PC-3 (cell line): Measurements from ENCODE around the gene ROCK2. TPM values are rescaled to one million over a fixed set of nuclear protein-coding genes. Genes with fewer than 3 reads are reported as not detected.
A peak's percentile ranks its signal among the peaks of the same experiment; 100 is the strongest.

Source experiments
- ATAC-seq: fragments of 200-7000 bp; cut with Tn5 transposase; 2 replicates; pipeline ENCODE4 v1.9.1; 2020; ENCODE audit warnings: mild to moderate bottlenecking, moderate library complexity
- BruUV-seq: library from RNA; stranded (reverse); fragments of 400-500 nt; replicated peaks from 2 replicates; lab custom pipeline; 2021; lab: Mats Ljungman, UMichigan
- CTCF ChIA-PET: fragments of 300-600 bp; sonication (Branson Sonifier 250); formaldehyde crosslinking; loops from one replicate; lab custom pipeline; 2022; ENCODE audit warnings: antibody characterized with exemption; lab: Charles Lee
- POLR2A ChIA-PET: fragments of 300-600 bp; sonication (Branson Sonifier 250); formaldehyde crosslinking; loops from one replicate; lab custom pipeline; 2022; ENCODE audit warnings: antibody characterized with exemption; ENCODE audit not compliant: unreplicated experiment; lab: Charles Lee
- DNase-seq: peaks from one replicate; pipeline ENCODE4 v3.0.0-alpha.2; 2015
- H2AFZ ChIP-seq: fragments of 300-600 bp; sonication (generic); 2 replicates; pipeline ENCODE4 v1.6.0; 2016; ENCODE audit warnings: antibody characterized with exemption, low read length
- H3F3A ChIP-seq: fragments of 300-600 bp; sonication (generic); one replicate; pipeline ENCODE4 v1.6.0; 2017; ENCODE audit warnings: antibody characterized with exemption, low read length, control low read depth, mild to moderate bottlenecking; ENCODE audit not compliant: unreplicated experiment
- H3K27ac ChIP-seq: fragments of 300-600 bp; sonication (generic); 2 replicates; pipeline ENCODE4 v1.5.1; 2016; ENCODE audit warnings: mild to moderate bottlenecking, low read length
- H3K27me3 ChIP-seq: fragments of 300-600 bp; sonication (generic); 2 replicates; pipeline ENCODE4 v1.6.1; 2016; ENCODE audit warnings: low read length, mixed read lengths
- H3K36me3 ChIP-seq: fragments of 300-600 bp; sonication (generic); 2 replicates; pipeline ENCODE4 v1.6.1; 2016; ENCODE audit warnings: low read depth, mixed run types, low read length, mixed read lengths
- H3K4me1 ChIP-seq: fragments of 300-600 bp; sonication (generic); 2 replicates; pipeline ENCODE4 v1.5.1; 2016; ENCODE audit warnings: low read length; ENCODE audit not compliant: insufficient read depth
- H3K4me2 ChIP-seq: fragments of 300-600 bp; sonication (generic); 2 replicates; pipeline ENCODE4 v1.6.0; 2016; ENCODE audit warnings: low read length
- H3K4me3 ChIP-seq: fragments of 300-600 bp; sonication (generic); 2 replicates; pipeline ENCODE4 v1.5.1; 2016; ENCODE audit warnings: mild to moderate bottlenecking, low read length, mixed read lengths
- H3K79me2 ChIP-seq: fragments of 300-600 bp; sonication (generic); 2 replicates; pipeline ENCODE4 v1.6.1; 2017; ENCODE audit warnings: low read length, mixed read lengths
- H3K9ac ChIP-seq: fragments of 300-600 bp; sonication (generic); 2 replicates; pipeline ENCODE4 v1.6.0; 2016; ENCODE audit warnings: mild to moderate bottlenecking, low read length
- H3K9me2 ChIP-seq: fragments of 300-600 bp; sonication (generic); replicated peaks from 2 replicates; pipeline ENCODE4 v1.6.1; 2016; ENCODE audit warnings: mixed run types, low read length, mixed read lengths
- H3K9me3 ChIP-seq: fragments of 300-600 bp; sonication (generic); 2 replicates; pipeline ENCODE4 v1.6.1; 2016; ENCODE audit warnings: low read length, mixed read lengths
- H4K20me1 ChIP-seq: fragments of 300-600 bp; sonication (generic); 2 replicates; pipeline ENCODE4 v1.6.1; 2016; ENCODE audit warnings: low read length, mixed read lengths
- EZH2 ChIP-seq: fragments of 300-600 bp; sonication (generic); IDR thresholded peaks from one replicate; pipeline ENCODE4 v1.6.1; 2017; ENCODE audit warnings: antibody characterized with exemption, mild to moderate bottlenecking, low read length; ENCODE audit not compliant: unreplicated experiment
- EZH2phosphoT487 ChIP-seq: fragments of 300-600 bp; sonication (generic); IDR thresholded peaks from 2 replicates; pipeline ENCODE4 v1.6.1; 2018; ENCODE audit warnings: mild to moderate bottlenecking, antibody characterized with exemption, low read length, borderline replicate concordance
- intact Hi-C: fragments of 100-400 bp; cut with micrococcal nuclease; formaldehyde crosslinking; loops from 2 replicates; pipeline ENCODE4 v1.9.0; 2023
- total RNA-seq: library from RNA; depleted of rRNA; stranded (reverse); fragments of >200 nt; gene quantifications from 2 replicates; pipeline ENCODE4 v1.2.3, GENCODE V29; 2014
- TF ChIP-seq, protein P1 (sequence below): fragments of 300-600 bp; sonication (generic); conservative IDR thresholded peaks from 2 replicates; pipeline ENCODE4 v1.5.1; 2017; ENCODE audit warnings: antibody characterized with exemption, low read depth, mild to moderate bottlenecking, low read length

Gene ROCK2
- total RNA-seq, 1 experiment from 2014 or later = 35.3 TPM

DNA sequence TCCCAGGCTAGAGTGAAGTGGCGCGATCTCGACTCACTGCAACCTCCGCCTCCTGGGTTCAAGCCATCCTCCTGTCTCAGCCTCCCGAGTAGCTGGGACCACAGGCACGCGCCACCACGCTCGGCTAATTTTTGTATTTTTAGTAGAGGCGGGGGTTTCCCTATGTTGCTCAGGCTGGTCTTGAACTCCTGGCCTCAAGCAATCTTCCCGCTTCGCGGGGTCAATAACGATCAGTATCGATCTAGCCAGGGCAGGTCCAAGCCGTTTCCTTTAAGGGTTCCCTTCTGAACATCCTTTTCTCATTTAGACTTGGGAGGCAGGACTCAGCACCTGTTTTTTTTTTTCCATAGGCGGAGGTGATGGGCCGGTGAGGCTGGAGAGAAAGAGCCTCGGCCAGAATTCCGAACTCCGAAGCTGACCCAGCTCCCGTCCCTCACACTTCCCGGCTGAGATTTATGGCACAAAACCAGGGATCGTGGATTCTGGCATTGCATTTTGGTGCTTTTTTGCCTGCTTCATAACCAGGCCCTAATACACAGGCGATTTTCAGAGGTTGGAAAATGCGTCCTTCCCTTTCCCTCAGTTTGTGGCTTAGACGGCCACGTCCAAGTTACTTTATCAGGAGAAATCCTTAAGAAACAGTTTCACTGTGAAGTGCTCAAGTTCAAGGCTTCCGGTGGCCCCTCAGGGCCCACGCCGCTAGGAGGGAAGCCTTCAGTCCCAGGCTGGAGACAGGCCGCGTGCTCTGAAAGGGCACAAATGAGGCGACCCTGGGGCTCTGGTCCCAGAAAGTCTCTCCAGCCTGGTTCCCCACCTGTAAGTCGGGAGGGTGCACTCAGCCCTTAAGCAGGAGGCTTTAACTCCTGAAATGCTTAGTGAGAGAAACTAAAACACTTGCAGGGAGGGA lies 190.2 kb downstream of the ROCK2 start:
- peak overlapping the region; percentile 83 for H3K27ac ChIP-seq
- H3K4me1 ChIP-seq = peaks cover 12% of the 10 kb centered on the region
- peak overlapping the region; percentile 68 for H3K4me3 ChIP-seq
- H3K9ac ChIP-seq = peak overlapping the region; percentile 80
- H4K20me1 ChIP-seq = no peaks in the 10 kb centered on the region
- ATAC-seq = peak; percentile 2
- H3K27me3 ChIP-seq = no peaks in the 10 kb centered on the region
- H3K4me2 ChIP-seq = peak overlapping the region; percentile 90
- TSS peak; percentile 99 for BruUV-seq
- TF ChIP-seq EZH2phosphoT487 (no peak), EZH2 (no peak)
- TF ChIP-seq, protein P1, sequence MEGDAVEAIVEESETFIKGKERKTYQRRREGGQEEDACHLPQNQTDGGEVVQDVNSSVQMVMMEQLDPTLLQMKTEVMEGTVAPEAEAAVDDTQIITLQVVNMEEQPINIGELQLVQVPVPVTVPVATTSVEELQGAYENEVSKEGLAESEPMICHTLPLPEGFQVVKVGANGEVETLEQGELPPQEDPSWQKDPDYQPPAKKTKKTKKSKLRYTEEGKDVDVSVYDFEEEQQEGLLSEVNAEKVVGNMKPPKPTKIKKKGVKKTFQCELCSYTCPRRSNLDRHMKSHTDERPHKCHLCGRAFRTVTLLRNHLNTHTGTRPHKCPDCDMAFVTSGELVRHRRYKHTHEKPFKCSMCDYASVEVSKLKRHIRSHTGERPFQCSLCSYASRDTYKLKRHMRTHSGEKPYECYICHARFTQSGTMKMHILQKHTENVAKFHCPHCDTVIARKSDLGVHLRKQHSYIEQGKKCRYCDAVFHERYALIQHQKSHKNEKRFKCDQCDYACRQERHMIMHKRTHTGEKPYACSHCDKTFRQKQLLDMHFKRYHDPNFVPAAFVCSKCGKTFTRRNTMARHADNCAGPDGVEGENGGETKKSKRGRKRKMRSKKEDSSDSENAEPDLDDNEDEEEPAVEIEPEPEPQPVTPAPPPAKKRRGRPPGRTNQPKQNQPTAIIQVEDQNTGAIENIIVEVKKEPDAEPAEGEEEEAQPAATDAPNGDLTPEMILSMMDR = no peak
- no peaks in the 10 kb centered on the region for H3K9me3 ChIP-seq
- no peak for DNase-seq
- H3K36me3 ChIP-seq = no peaks in the 10 kb centered on the region
- POLR2A ChIA-PET = no interaction called here
- CTCF ChIA-PET = interaction anchor here (0.6 kb wide), 1 partner anchor 9 kb away, joined by 3 read pairs; no protein-coding TSS in a partner anchor
- H3K79me2 ChIP-seq = no peaks in the 10 kb centered on the region
- H2AFZ ChIP-seq = peak overlapping the region; percentile 95
- no peaks in the 10 kb centered on the region for H3F3A ChIP-seq
- no peaks in the 10 kb centered on the region for H3K9me2 ChIP-seq
- intact Hi-C loops = loop anchor here (2.0 to 10.0 kb wide), 3 partner anchors 21 to 191 kb away; partner anchors contain the start of gene ROCK2

DNA sequence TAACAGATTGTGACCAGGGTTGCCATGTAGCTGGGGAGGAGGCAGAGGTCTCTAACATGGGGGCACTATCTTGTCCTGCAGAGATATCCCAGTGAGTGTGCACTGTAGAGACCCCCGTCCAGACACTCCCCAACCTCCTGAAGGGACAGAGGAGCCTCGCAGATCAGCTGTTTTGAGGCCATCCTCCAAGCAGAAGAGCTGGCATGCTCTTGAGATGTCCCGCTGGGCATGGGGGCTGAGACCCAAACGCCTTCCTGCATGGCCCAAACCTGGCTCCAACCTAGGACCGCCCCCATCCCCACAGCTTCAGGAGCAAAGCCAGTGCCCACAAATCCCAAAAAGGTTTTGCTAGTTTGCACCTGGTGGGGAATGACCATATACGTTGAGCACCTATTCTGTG lies 191.8 kb downstream of the ROCK2 start:
- Histone ChIP-seq H3K27me3 (no peaks in the 10 kb centered on the region), H3K36me3 (no peaks in the 10 kb centered on the region), H3K27ac (no peak overlapping the region), H2AFZ (no peak overlapping the region), H3K9ac (no peak overlapping the region), H4K20me1 (no peaks in the 10 kb centered on the region), H3F3A (no peaks in the 10 kb centered on the region), H3K4me3 (no peak overlapping the region), H3K79me2 (no peaks in the 10 kb centered on the region), H3K9me3 (no peaks in the 10 kb centered on the region), H3K4me2 (no peak overlapping the region), H3K9me2 (no peaks in the 10 kb centered on the region), H3K4me1 (peaks cover 12% of the 10 kb centered on the region)
- DNase-seq (no peak), ATAC-seq (no peak)
- TF ChIP-seq EZH2 = no peak
- TF ChIP-seq EZH2phosphoT487 = no peak
- TF ChIP-seq, protein P1 = no peak
- ChIA-PET CTCF (no interaction called here), POLR2A (interaction anchor here (0.5 kb wide), 1 partner anchor 328 kb away, joined by 3 read pairs; no protein-coding TSS in a partner anchor)
- BruUV-seq = no TSS peak
- intact Hi-C loops = loop anchor here (10.0 kb wide), 1 partner anchor 192 kb away; the partner anchor contains the start of gene ROCK2

DNA sequence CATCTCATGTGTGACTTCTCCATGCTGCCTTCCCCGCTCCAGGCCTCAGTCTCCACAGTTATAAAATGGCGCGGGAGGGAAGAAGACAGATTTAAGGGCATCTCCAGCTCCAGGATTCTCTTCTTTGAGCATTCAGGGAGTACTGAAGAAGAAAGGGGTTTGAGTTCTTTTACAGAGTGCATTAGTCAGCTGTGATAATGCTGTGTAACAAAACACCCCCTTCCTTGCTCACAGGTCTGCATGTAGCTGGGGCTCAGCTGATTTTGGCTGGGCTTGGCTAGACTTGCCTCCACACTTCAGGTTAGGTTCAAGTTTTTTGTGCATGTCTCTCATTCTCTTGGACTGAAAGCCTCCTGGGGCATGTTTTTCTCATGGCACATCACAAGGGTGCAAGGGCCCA lies 197.2 kb downstream of the ROCK2 start:
- Histone ChIP-seq H3F3A (no peaks in the 10 kb centered on the region), H3K36me3 (no peaks in the 10 kb centered on the region), H3K27ac (no peak overlapping the region), H3K9ac (no peak overlapping the region), H3K4me1 (no peaks in the 10 kb centered on the region), H3K27me3 (no peaks in the 10 kb centered on the region), H3K9me3 (no peaks in the 10 kb centered on the region), H3K4me2 (no peak overlapping the region), H4K20me1 (no peaks in the 10 kb centered on the region), H3K4me3 (no peak overlapping the region), H2AFZ (no peak overlapping the region), H3K79me2 (no peaks in the 10 kb centered on the region), H3K9me2 (no peaks in the 10 kb centered on the region)
- intact Hi-C loops = no loop called here
- no peak for ATAC-seq
- DNase-seq = no peak
- ChIA-PET POLR2A (no interaction called here), CTCF (no interaction called here)
- no TSS peak for BruUV-seq
- no peak for TF ChIP-seq EZH2phosphoT487
- no peak for TF ChIP-seq EZH2
- TF ChIP-seq, protein P1 = no peak
